OCI-LY3 (cell line): Measurements from ENCODE around the gene BPIFB2.
A peak's percentile ranks its signal among the peaks of the same experiment; 100 is the strongest.

Source experiments
- H2AFZ ChIP-seq: fragments of 200-600, 300-600 bp; shearing (Covaris generic); 2 replicates; pipeline ENCODE4 v1.6.0; 2014; ENCODE audit warnings: antibody characterized with exemption, low read depth, low read length
- H3K27ac ChIP-seq: fragments of 200-600, 300-600 bp; sonication (generic); 2 replicates; pipeline ENCODE4 v1.5.1; 2014; ENCODE audit warnings: mild to moderate bottlenecking, low read length, moderate library complexity, mixed read lengths
- H3K27me3 ChIP-seq: fragments of 200-600, 300-600 bp; sonication (generic); 2 replicates; pipeline ENCODE4 v1.6.1; 2014; ENCODE audit warnings: low read depth, low read length, mixed read lengths
- H3K36me3 ChIP-seq: fragments of 200-600, 300-600 bp; sonication (generic); replicated peaks from 2 replicates; pipeline ENCODE3; 2014; ENCODE audit warnings: low read depth, low read length, mixed read lengths
- H3K4me1 ChIP-seq: fragments of 300-600, 200-600 bp; sonication (generic); 2 replicates; pipeline ENCODE4 v1.6.1; 2014; ENCODE audit warnings: low read length, mixed read lengths
- H3K4me2 ChIP-seq: fragments of 200-600, 300-600 bp; sonication (generic); 2 replicates; pipeline ENCODE4 v1.6.1; 2014; ENCODE audit warnings: low read length, mixed read lengths
- H3K4me3 ChIP-seq: fragments of 300-600, 200-600 bp; sonication (generic); 2 replicates; pipeline ENCODE4 v1.5.1; 2014; ENCODE audit warnings: antibody characterized with exemption, mild to moderate bottlenecking, low read length, moderate library complexity
- H3K79me2 ChIP-seq: fragments of 300-600, 200-600 bp; shearing (Covaris generic); 2 replicates; pipeline ENCODE4 v1.6.1; 2014; ENCODE audit warnings: mild to moderate bottlenecking, low read length, mixed read lengths
- H3K9ac ChIP-seq: fragments of 300-600, 200-600 bp; shearing (Covaris generic); 2 replicates; pipeline ENCODE4 v1.6.0; 2014; ENCODE audit warnings: mild to moderate bottlenecking, low read length, moderate library complexity
- H3K9me3 ChIP-seq: fragments of 200-600, 300-600 bp; shearing (Covaris generic); 2 replicates; pipeline ENCODE4 v1.6.1; 2014; ENCODE audit warnings: low read length, mixed read lengths; ENCODE audit not compliant: insufficient read depth
- H4K20me1 ChIP-seq: fragments of 200-600, 300-600 bp; sonication (generic); 2 replicates; pipeline ENCODE4 v1.6.1; 2016; ENCODE audit warnings: low read length, mixed read lengths; ENCODE audit not compliant: insufficient read depth
- CTCF ChIP-seq: fragments of 200-600, 300-600 bp; sonication (generic); IDR thresholded peaks from 2 replicates; pipeline ENCODE4 v1.5.1; 2014; ENCODE audit warnings: antibody characterized with exemption, low read length, low read depth
- EZH2phosphoT487 ChIP-seq: fragments of 200-600 bp; shearing (Covaris generic); IDR thresholded peaks from 2 replicates; pipeline ENCODE4 v1.6.1; 2018; ENCODE audit warnings: antibody characterized with exemption, mixed run types, low read depth

Gene BPIFB2

GRCh38 chr20:33007376-33008335, at the start of gene BPIFB2:
Gene BPIFB2, plus strand, starts transcription at chr20:33007704. Its CDS starts 871 bp downstream, at chr20:33008575.
- H2AFZ ChIP-seq, result no peak within 1 kb of the TSS
- no peak for TF ChIP-seq CTCF
- TF ChIP-seq EZH2phosphoT487, result no peak
- H3K4me1 ChIP-seq, result no peaks in the 10 kb centered on the region
- H3K27ac ChIP-seq, result no peak within 1 kb of the TSS
- no peaks in the 10 kb centered on the region for H4K20me1 ChIP-seq
- no peaks in the 10 kb centered on the region for H3K9me3 ChIP-seq
- no peak within 1 kb of the TSS for H3K9ac ChIP-seq
- no peaks in the 10 kb centered on the region for H3K36me3 ChIP-seq
- peaks cover 15% of the 10 kb centered on the region for H3K27me3 ChIP-seq
- H3K79me2 ChIP-seq, result no peaks in the 10 kb centered on the region
- no peak within 1 kb of the TSS for H3K4me3 ChIP-seq
- no peak within 1 kb of the TSS for H3K4me2 ChIP-seq

GRCh38 chr20:32958574-32958973, 48.9 kb upstream of the BPIFB2 start:
- Histone ChIP-seq H4K20me1 (no peaks in the 10 kb centered on the region), H3K4me3 (no peak overlapping the region), H3K9ac (no peak overlapping the region), H3K9me3 (peaks cover 6% of the 10 kb centered on the region; the same call in 1 of the 2 replicates), H2AFZ (no peak overlapping the region), H3K27ac (no peak overlapping the region), H3K4me1 (no peaks in the 10 kb centered on the region), H3K4me2 (no peak overlapping the region), H3K27me3 (no peaks in the 10 kb centered on the region), H3K36me3 (peaks cover 3% of the 10 kb centered on the region), H3K79me2 (no peaks in the 10 kb centered on the region)
- TF ChIP-seq EZH2phosphoT487 (no peak), CTCF (no peak)

- Histone ChIP-seq H4K20me1 (no peaks in the 10 kb centered on the region), H2AFZ (no peak overlapping the region), H3K4me1 (no peaks in the 10 kb centered on the region), H3K27ac (no peak overlapping the region), H3K36me3 (peaks cover 3% of the 10 kb centered on the region), H3K9ac (no peak overlapping the region), H3K4me3 (no peak overlapping the region), H3K27me3 (no peaks in the 10 kb centered on the region), H3K79me2 (no peaks in the 10 kb centered on the region), H3K4me2 (no peak overlapping the region), H3K9me3 (peaks cover 6% of the 10 kb centered on the region; the same call in 1 of the 2 replicates)
- TF ChIP-seq EZH2phosphoT487 (no peak), CTCF (peak; percentile 5; the same call in 1 of the 2 replicates)
Measured at GRCh38 chr20:32959351-32960221, 47.9 kb upstream of the BPIFB2 start.

- Histone ChIP-seq H3K4me1 (no peaks in the 10 kb centered on the region), H4K20me1 (no peaks in the 10 kb centered on the region), H2AFZ (no peak overlapping the region), H3K27ac (no peak overlapping the region), H3K9me3 (peaks cover 6% of the 10 kb centered on the region; the same call in 1 of the 2 replicates), H3K27me3 (no peaks in the 10 kb centered on the region), H3K9ac (no peak overlapping the region), H3K36me3 (peaks cover 3% of the 10 kb centered on the region), H3K4me3 (no peak overlapping the region), H3K4me2 (no peak overlapping the region), H3K79me2 (no peaks in the 10 kb centered on the region)
- no peak for TF ChIP-seq EZH2phosphoT487
- no peak for TF ChIP-seq CTCF
Measured at GRCh38 chr20:32960222-32960518, 47.3 kb upstream of the BPIFB2 start.
